NOMO-1 treated with DMSO at 0.1 percent for 48 hours (cell line): ENCODE results near the gene RASA3.
"Not testable (repeated sequence)": the region's sequence is repeated elsewhere in the genome, so short reads cannot be mapped to it uniquely, and the experiment has no call there.

ENCODE experiments used
- DNase-seq: peaks from one replicate; lab custom pipeline; 2025; ENCODE audit not compliant: unreplicated experiment; lab: John Stamatoyannopoulos, UW

RASA3 gene

DNA sequence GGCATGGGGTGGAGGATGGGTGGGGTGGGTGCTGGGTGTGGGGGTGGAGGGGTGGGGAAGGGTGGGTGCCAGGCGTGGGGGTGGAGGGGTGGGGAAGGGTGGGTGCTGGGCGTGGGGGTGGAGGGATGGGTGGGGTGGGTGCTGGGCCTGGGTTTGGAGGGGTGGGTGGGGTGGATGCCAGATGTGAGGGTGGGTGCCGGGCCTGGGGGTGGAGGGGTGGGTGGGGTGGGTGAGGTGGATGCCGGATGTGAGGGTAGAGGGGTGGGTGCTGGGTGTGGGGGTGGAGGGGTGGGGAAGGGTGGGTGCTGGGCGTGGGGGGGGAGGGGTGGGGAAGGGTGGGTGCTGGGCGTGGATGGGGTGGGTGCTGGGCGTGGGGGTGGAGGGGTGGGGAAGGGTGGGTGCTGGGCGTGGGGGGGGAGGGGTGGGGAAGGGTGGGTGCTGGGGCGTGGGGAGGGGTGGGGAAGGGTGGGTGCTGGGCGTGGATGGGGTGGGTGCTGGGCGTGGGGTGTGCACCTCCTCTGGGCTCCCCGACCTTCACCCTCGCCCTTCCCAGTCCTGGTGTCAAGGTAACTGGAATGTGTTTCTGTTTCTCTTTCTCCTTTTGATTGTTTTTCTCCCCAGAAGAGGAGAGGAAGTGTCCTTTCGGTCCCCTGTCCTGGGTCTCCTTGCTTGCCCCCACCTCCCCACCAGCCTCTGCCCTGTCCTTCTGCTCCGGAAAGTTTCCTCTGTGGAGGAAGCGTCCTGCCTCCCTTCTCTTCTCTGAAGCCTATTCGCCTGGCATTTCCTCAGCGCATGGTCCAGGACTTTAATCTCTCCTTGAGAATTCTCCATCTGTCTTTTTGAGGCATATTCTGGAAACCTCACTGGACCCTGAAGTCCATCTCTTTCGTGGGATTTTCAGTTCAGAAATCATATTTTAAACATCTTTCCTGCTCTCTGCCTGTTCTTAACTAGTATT is 23.8 kb upstream of the RASA3 start:
- DNase-seq: no peak

DNA sequence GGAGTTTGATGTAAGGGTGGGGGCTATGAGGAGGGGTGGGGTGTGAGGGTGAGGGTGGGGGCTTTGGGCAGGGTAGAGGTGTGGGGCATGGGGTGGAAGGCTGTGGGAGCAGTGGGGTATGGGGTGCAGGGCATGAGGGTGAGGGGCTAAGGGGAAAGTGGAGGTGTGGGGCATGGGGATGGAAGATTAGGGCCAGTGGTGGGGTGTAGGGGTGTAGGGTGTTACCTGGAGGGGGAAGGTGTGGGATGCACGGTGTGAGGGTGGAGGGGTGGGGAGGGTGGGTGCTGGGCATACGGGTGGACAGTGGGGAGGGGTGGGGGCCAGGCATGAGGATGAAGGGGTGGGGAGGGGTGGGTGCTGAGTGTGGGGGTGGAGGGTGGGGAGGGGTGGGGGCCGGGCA is 22.9 kb upstream of the RASA3 start:
- no peak for DNase-seq

DNA sequence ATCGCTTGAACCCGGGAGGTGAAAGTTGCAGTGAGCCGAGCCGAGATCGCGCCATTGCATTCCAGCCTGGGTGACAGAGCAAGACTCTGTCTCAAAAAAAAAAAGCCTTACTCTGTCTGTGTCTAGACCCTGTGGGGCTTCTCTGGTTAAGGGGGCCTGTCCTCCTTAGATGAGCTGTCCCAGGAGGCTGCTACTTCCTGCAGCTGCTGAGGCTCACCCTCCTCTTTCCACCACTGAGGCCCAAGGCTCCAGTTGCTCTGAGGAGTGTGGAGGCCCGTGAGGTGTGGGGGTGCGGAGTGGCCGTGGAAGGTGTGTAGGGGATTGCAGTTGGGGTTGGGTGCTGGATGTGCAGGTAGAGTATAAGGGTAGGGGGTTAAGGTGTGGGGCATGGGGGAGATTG is 22.1 kb upstream of the RASA3 start:
- DNase-seq: no peak

DNA sequence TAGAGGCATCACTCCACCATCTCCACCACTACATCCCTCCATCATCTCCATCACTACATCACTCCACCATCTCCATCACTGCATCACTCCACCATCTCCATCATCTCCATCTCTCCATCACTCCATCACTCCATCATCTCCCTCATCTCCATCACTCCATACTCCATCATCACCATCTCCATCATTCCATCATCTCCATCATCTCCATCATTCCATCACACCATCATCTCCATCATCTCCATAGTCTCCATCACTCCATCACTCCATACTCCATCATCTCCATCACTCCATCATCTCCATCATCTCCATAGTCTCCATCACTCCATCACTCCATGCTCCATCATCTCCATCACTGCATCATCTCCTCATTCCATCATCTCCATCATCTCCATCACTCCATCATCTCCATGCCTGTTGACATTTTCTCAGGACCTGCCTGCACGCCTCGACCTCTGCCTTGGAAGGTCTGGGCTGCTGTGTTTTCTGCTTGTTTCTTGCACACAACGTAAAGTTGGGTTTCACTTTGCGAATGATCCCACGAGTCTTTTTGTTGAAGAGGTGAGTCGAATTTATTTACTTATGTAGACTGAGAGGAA is 21.2 kb upstream of the RASA3 start:
- DNase-seq: no peak

DNA sequence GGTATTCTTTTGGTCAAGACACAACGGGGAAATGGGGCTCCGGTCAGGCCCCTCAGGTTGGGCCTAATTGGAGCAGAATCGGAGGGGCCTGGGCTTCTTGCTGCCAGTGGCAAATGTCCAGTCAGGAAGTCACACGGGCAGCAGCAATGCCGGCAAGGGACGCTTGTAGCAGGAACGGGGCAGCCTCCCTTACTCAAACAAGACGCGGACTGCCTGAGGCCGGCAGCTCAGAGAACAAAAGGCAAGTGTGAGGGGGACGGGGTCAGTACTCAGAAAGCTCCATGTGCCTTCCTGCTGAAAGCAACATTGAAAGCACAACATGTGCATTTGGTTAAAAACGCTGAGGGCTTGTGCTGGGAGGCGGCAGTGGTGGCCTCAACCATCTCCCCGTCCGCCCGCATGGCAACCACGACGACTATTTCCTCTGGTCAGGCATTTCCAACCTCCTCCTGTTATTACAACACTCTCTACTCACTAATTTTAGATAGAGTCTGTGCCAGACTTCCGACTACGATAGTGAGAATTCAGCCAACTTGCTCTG is 20.5 kb upstream of the RASA3 start:
- peak; percentile 73 for DNase-seq

DNA sequence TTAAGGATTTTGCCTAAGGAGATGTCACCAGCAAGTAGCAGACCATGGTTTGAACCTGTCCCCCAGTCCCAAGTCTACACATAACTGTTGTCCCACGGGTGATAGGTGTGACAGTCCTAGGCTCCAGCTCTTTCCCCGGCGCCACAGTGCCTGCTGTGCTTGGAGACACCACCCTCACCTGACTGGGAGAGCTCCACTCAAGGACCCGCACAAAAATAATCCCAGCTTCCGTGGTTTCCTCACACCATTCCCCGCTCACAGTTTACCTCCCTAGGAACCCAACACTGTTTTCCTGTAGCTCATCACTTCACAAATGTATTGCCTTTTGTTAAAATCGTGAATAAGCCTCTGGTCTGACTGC is 19.8 kb upstream of the RASA3 start:
- DNase-seq: no peak

DNA sequence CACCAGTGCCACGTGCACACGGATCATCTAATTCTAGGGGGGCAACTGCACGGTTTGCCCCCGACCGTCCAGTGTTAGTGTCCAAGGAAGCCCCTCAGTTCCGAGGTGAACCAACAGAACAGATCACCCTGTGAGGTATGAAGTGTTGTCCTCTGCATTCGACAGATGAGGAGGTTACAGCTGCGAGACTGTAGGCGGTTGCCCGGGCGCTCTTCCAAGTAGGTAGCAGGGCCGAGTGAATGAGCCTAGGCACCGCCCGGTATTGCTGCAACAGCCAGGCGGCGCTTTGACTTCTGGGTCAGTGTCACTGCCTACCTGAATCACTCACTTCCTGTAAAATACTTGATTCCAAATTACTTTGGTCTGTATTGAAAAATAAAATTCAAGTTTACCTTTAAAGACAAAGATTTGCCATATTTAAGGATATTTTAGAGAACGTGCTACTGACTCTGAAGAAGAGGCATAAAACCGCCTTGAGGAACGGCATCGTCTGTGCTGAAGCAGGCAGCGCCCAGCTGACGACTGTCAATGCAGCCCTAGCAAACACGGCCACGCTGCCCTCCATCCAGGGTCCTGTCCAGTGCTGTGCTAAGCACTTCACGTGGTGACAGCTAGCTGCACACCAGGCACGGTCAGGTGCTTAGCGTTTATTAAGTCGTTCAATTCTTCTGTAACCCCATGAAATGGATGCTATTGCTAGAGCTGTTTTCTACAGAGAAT is 19.3 kb upstream of the RASA3 start:
- peak; percentile 55 for DNase-seq

DNA sequence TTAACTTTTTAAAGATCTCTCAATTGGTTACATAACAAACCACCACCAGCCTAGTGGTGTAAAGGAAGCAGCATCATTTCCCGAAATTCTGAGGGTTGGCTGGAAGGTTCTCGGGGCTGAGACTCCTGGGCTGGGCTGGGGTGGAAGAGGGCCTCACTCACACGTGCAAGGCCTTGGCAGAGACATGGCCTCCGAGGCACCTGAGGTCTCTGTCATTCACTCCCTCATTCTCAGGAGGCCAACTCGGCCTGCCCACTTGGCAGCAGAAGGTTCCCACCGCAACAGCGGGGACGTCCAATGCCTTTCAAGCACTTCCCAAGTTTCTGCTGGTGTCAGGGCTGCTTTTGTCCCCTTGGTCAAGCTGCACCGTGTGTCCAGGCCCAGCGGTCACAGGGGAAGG is 18.6 kb upstream of the RASA3 start:
- no peak for DNase-seq

DNA sequence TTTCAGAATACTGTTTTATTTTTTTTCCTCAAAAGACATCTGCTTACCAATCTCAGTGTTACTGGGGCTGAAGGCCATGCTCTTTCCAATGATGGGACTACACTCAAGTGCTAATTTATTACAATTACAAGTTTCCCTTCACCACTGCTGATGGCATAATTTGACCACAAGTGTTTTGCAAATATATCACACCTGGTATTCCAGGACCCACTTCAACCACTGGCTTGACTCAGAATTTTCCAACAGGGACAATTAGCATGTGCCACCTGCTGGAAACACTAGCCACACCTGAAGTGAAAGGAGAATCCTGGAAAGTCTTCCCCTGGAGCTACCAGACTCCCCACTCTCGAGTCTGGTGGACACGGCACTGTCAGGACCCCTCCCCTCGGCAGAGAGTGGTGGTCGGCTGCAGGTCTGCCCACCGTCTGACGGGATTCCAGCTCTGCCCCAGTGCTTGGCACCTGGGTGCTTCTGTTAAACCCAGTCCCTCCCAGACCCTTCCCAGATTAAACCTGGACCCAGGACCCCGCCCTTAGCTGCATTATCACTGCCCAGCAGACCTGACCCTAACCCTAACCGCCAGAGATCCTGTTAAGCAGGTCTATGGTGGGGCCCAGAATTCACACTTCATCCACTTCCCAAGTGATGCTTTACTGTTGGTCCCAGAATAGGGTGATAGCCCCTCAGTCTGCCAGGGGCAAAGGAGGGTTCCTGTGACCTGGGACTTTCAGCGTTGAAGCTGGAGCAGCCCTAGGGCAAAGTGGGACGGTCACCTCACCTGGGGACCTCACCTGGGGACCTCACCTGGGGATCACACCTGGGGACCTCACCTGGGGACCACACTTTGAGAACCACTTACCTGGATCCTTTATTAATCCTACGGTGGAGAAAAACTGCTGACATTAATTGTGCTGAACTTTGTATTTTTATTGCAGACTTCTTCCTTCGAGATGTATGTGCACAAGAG is 17.6 kb upstream of the RASA3 start:
- no peak for DNase-seq

DNA sequence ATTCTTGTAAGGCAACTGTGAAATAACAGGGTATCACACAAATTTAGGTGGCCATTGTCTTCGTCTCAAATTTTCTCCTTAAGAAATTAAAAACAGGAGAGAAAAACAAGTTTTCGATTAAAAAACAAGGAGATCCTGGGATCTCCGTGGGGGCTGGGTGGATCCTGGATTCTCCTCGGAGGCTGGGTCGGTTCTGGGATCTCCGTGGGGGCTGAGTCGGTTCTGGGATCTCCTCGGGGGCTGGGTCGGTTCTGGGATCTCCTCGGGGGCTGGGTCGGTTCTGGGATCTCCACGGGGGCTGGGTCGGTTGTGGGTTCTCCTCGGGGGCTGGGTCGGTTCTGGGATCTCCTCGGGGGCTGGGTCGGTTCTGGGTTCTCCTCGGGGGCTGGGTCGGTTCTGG is 16.5 kb upstream of the RASA3 start:
- DNase-seq: not testable (repeated sequence)

DNA sequence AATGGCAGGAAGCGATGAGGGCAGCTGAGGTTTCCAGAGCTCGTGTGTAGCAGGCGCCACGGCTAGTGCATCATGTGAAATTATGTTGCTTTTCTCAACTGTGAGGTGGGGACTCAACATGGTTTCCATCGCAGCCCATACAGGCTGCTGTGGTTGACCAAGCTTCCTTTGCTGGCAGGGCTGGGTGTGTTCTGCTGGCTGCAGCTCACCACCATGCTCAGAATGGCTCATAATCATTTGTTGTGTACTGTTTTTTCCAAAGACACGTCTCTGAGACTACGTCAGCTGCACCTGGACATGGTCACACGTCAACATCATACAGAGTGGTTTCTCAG is 16.1 kb upstream of the RASA3 start:
- no peak for DNase-seq

DNA sequence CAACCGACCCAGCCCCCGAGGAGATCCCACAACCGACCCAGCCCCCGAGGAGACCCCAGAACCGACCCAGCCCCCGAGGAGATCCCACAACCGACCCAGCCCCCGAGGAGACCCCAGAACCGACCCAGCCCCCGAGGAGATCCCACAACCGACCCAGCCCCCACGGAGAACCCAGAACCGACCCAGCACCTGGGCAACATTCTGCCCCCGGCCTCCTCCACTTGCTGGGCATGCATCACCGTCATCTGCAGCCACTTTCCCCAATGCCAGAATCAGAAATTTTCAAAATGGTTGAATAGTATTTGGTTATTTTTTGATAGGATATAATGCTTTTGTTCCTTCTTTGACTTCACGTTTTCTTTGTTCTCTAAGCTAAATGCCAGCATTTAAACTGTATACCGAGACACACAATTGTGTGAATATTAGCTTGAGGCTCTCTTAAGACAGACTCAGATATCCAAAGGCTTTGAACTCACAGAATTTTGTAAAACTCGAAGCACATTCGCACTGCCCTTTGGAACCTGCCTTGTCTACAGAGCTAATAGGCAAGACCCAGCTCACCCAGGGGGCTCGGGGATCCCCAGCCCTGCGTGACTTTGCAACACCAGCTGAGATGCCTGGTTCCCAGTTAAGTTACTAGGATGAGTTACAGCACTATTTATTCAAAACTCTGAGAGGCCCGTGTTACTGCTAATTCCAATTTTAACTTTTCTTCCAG is 15.5 kb upstream of the RASA3 start:
- DNase-seq: no peak

DNA sequence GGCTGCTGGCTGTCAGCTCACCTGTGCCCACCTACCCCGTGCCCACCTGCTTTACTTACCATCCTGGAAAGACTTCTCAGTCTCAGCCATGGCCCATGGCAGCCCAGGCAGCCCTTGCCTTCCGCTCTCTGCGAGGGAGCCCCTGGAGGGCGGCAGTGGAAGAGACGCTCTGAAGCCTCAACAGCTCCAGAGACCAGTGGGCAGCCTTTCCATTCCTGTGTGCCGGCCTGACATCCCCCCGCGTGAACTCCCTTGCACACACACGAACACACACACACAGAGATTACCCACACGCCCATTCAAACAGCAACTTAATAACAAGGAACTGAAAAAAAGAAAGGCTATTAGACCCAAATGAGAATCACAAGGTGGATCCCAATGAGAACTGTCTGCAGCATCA is 14.2 kb upstream of the RASA3 start:
- no peak for DNase-seq

DNA sequence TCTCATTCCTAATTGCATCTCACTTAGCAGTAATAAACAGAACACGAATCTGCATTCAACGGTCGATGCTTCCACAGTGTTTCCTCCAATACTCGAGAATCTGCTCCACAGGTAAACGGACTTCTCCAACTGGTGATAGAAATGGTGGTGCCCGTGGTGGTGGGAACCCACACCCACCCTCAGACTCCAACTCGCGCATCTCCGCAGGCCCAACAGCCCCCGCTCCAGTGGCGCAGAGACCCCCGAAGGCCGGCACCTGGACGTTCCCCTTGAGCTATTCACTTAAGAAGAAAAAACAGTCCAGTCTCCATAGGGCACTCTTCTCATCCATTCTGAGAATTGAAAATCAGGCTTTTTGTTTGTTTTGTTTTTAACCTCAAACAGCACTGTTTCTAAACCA is 13.8 kb upstream of the RASA3 start:
- no peak for DNase-seq

DNA sequence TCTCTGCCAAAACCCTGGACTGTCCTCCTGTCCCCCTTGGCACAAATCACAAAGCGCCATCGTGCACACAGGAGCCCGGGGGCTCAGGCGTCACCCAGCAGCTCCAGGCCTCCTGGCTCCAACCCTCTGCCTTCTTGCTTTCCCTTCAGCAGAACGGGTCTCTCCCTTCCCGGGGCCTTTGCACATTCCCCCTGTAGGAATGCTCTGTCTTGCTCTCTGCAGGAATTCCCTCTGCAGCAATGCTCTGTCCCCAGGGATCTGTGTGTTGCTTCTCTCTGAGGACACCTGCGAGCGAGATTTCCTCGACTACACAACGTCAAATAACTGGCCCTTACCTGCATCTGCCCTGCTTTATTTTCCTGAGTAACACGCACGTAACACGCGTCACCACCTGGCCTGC is 13.3 kb upstream of the RASA3 start:
- DNase-seq: no peak

DNA sequence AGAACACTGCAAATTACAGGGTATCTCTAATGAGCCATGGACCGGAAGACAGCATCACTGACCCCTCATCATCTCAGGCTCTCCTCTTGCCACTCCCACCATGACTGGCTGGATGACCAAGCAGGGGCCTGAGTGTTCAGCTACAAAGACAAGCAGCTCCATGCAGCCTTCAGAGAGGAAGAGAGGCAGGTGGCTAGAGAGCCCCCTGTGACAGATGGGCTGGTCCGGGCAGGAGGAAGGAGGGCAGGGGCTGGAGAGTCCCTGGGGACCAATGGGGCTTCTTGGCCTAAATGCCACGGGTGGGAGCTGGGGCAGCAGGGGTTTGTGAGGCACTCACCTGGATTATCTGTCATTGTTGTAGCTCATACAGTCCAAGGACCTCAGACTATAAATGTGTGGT is 12.8 kb upstream of the RASA3 start:
- no peak for DNase-seq

DNA sequence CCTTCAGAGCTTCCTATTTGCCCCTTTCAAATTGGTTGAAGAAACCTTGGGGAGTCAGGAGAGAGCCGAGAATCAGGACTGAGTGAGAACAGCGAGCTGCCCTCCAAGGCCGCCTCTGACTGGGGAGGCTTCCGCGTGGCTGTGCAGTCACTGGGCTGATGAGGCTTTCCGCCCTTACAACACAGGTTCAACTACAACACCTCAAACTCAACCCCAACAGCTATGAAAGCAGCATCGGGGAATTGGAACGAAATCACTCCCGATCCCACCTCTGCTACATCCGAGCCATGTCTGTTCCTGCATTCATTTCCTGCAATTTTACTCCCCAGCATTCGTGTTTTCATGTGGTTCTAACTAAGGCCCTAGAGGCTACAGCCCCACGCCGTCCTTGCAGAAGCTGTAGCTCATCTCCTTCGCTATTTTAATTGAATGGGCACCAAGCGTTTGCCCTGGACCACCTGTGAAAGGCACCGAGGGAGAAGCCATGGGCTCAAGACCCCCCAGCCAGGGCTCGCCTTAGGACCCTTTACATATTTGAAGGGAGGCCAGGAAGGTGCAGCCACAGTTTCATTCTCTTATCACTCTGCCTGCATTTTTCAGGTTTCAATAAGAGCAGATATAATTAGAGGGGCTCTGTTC is 12.3 kb upstream of the RASA3 start:
- no peak for DNase-seq

DNA sequence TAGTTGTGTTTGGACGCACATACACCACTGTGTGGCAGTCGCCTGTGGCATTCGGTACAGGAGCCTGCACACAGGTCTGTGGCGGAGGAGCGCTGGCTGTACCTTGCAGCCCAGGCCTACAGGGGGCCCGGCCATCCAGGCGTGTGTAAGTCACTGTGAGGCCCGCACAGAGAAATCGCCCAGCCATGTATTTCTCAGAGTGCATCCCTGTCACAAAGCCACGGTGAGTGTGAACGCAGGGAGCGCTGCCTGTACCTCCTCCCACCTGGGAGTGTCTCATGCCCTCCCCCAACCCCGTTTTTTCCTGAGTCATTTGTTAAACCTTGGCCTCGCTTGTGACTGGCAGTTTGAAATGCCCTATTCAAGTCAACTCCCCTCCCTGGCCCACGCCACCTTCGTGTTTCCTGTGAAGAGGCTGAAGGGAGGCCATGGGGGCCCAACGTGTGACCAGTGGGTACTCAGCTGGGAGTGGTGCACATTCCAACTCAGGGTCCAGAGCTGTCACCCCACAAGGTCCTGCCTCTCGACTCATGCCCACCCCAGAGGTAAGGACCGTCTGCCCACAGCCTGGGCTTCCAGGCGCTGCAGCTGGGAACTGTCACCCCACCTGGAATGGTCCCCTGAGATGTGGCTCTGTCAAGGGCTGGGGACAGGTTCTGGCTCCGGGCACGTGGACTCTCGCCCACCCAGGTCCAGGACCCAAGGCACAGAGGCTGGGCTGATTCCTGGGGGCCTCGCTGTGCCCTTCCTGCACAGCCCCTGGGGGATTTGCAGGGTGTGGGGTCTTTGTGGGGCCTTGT is 11.6 kb upstream of the RASA3 start:
- DNase-seq: no peak
